Measurements from ENCODE around the gene SECTM1.
A peak's percentile ranks its signal among the peaks of the same experiment; 100 is the strongest.

The SECTM1 gene

GRCh38 chr17:82343560-82343959 is 10.0 kb upstream of the SECTM1 start:
- H3K4me3 ChIP-seq (ENCODE audit: low read depth, low read length) = no peak overlapping the region
- DNase-seq (ENCODE audit: low read depth) = no peak
- no peak for TF ChIP-seq POLR2A (IDR thresholded peaks at IDR 0.05; ENCODE audit: extremely low read depth, insufficient read length)
- TF ChIP-seq MYC (IDR thresholded peaks at IDR 0.05; ENCODE audit: low read depth, low read length) = no peak
- TF ChIP-seq CTCF (IDR thresholded peaks at IDR 0.05; ENCODE audit: low read depth, low read length) = no peak
- TF ChIP-seq, protein P1, sequence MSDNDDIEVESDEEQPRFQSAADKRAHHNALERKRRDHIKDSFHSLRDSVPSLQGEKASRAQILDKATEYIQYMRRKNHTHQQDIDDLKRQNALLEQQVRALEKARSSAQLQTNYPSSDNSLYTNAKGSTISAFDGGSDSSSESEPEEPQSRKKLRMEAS (IDR thresholded peaks at IDR 0.05; ENCODE audit: low read depth, low read length) = no peak

DNA sequence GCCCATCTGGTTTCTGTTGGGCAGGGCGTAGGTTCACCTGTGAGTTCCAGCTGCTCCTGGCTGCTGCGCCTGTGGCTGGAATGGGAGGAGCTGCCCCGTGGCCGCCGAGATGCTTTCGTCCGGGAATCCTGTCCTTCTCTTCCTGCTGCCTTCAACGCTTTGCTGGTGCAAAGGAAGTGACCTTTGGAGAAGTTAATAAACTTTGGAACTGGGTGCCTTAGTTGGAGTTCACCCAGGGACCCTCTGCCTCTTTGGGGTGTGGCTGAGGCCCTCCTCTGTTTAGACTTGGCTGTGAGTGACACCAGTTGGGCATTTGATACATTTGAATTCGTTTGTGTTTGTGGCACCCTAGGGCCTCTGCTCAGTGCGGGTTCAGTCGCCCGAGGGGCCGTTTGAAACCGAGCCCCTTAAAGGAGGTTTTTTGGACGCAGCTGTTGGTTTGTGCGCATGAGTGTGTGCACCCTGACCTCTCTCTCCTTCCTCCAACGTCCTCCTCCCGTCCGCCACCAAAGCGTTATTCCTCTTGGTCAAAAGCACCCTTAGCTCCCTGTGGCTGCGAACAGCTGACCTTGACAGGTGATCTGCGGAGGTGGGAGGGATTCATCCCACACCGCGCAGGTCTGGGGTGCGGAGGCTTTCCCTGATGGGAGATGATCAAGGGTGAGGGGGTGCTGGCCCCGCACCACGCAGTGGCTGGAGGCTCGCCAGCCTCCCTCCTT is 9.0 kb upstream of the SECTM1 start:
- TF ChIP-seq POLR2A (IDR thresholded peaks at IDR 0.05; ENCODE audit: extremely low read depth, insufficient read length) (no peak), MYC (IDR thresholded peaks at IDR 0.05; ENCODE audit: low read depth, low read length) (no peak), CTCF (IDR thresholded peaks at IDR 0.05; ENCODE audit: low read depth, low read length) (no peak)
- TF ChIP-seq, protein P1 (IDR thresholded peaks at IDR 0.05; ENCODE audit: low read depth, low read length) = no peak
- DNase-seq (ENCODE audit: low read depth) = no peak
- H3K4me3 ChIP-seq (ENCODE audit: low read depth, low read length) = no peak overlapping the region

GRCh38 chr17:82339634-82340580 is 6.3 kb upstream of the SECTM1 start:
- no peak for DNase-seq (ENCODE audit: low read depth)
- TF ChIP-seq, protein P1 (IDR thresholded peaks at IDR 0.05; ENCODE audit: low read depth, low read length) = no peak
- TF ChIP-seq MYC (IDR thresholded peaks at IDR 0.05; ENCODE audit: low read depth, low read length) = no peak
- TF ChIP-seq POLR2A (IDR thresholded peaks at IDR 0.05; ENCODE audit: extremely low read depth, insufficient read length) = no peak
- no peak for TF ChIP-seq CTCF (IDR thresholded peaks at IDR 0.05; ENCODE audit: low read depth, low read length)
- no peak overlapping the region for H3K4me3 ChIP-seq (ENCODE audit: low read depth, low read length)

DNA sequence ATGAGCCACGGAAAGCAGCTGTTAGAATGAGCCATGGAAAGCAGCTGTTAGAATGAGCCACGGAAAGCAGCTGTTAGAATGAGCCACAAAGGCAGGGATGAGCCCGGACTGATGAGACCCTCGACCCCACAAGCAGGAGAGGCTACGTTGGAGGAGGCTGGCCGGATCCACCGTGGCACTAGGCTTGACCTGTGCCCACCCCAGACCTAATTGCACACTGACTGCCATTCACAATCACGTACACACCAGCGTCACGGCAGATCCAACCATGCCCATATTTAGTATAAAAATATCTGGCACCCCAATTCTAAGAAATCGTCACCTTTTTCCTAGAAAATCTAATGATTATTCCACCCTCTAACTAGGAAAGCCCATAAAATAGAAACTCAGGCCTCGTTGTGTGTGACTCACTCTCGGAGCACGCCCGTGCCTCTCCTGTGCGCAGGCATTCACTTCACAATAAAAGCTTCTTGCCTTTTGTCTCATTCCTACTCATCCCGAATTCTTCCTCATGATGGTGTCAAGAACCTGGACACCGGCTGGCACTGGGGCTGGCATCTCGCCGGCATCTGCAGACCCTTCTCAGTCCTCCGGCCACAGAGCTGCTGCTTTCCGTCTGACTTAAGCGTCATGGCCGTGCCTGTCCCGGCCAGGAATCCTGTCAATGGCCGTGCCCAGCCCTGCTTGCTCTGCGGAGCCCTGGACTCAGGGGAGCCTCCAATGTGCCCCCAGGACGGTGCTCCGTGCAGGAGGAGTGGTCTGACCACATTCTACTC is 5.5 kb upstream of the SECTM1 start:
- TF ChIP-seq POLR2A (IDR thresholded peaks at IDR 0.05; ENCODE audit: extremely low read depth, insufficient read length) (no peak), CTCF (IDR thresholded peaks at IDR 0.05; ENCODE audit: low read depth, low read length) (no peak), MYC (IDR thresholded peaks at IDR 0.05; ENCODE audit: low read depth, low read length) (no peak)
- TF ChIP-seq, protein P1 (IDR thresholded peaks at IDR 0.05; ENCODE audit: low read depth, low read length) = no peak
- DNase-seq (ENCODE audit: low read depth) = no peak
- no peak overlapping the region for H3K4me3 ChIP-seq (ENCODE audit: low read depth, low read length)

GRCh38 chr17:82334622-82335394 is 1.2 kb upstream of the SECTM1 start:
- DNase-seq (ENCODE audit: low read depth) = peak; percentile 35
- TF ChIP-seq, protein P1 (IDR thresholded peaks at IDR 0.05; ENCODE audit: low read depth, low read length) = no peak
- TF ChIP-seq CTCF (IDR thresholded peaks at IDR 0.05; ENCODE audit: low read depth, low read length) (no peak), POLR2A (IDR thresholded peaks at IDR 0.05; ENCODE audit: extremely low read depth, insufficient read length) (no peak), MYC (IDR thresholded peaks at IDR 0.05; ENCODE audit: low read depth, low read length) (no peak)
- H3K4me3 ChIP-seq (ENCODE audit: low read depth, low read length) = peak overlapping the region; percentile 48

Measured in NB4 (cell line).